ENCODE measurements around the gene CARHSP1.

CARHSP1 gene

GRCh38 chr16:8890549-8890921 is 21.7 kb upstream of the CARHSP1 start:
- DNase-seq (ENCODE audit: low read depth): no peak
- TF ChIP-seq POLR2A (IDR thresholded peaks at IDR 0.05; ENCODE audit: extremely low read depth, insufficient read length) (no peak), MYC (IDR thresholded peaks at IDR 0.05; ENCODE audit: low read depth, low read length) (no peak), MAX (IDR thresholded peaks at IDR 0.05; ENCODE audit: low read depth, low read length) (no peak), CTCF (IDR thresholded peaks at IDR 0.05; ENCODE audit: low read depth, low read length) (no peak)
- no peak overlapping the region for H3K4me3 ChIP-seq (ENCODE audit: low read depth, low read length)

- no peak for DNase-seq (ENCODE audit: low read depth)
- no peak overlapping the region for H3K4me3 ChIP-seq (ENCODE audit: low read depth, low read length)
- TF ChIP-seq MYC (IDR thresholded peaks at IDR 0.05; ENCODE audit: low read depth, low read length): no peak
- no peak for TF ChIP-seq POLR2A (IDR thresholded peaks at IDR 0.05; ENCODE audit: extremely low read depth, insufficient read length)
- TF ChIP-seq MAX (IDR thresholded peaks at IDR 0.05; ENCODE audit: low read depth, low read length): no peak
- no peak for TF ChIP-seq CTCF (IDR thresholded peaks at IDR 0.05; ENCODE audit: low read depth, low read length)
Observed at GRCh38 chr16:8889893-8890548, 21.2 kb upstream of the CARHSP1 start.

- DNase-seq (ENCODE audit: low read depth): no peak
- no peak overlapping the region for H3K4me3 ChIP-seq (ENCODE audit: low read depth, low read length)
- TF ChIP-seq MYC (IDR thresholded peaks at IDR 0.05; ENCODE audit: low read depth, low read length): no peak
- no peak for TF ChIP-seq CTCF (IDR thresholded peaks at IDR 0.05; ENCODE audit: low read depth, low read length)
- TF ChIP-seq POLR2A (IDR thresholded peaks at IDR 0.05; ENCODE audit: extremely low read depth, insufficient read length): no peak
- no peak for TF ChIP-seq MAX (IDR thresholded peaks at IDR 0.05; ENCODE audit: low read depth, low read length)
Observed at GRCh38 chr16:8888951-8889892, 20.4 kb upstream of the CARHSP1 start.

GRCh38 chr16:8887952-8888560 is 19.2 kb upstream of the CARHSP1 start:
- no peak overlapping the region for H3K4me3 ChIP-seq (ENCODE audit: low read depth, low read length)
- DNase-seq (ENCODE audit: low read depth): no peak
- TF ChIP-seq POLR2A (IDR thresholded peaks at IDR 0.05; ENCODE audit: extremely low read depth, insufficient read length): no peak
- no peak for TF ChIP-seq MYC (IDR thresholded peaks at IDR 0.05; ENCODE audit: low read depth, low read length)
- TF ChIP-seq CTCF (IDR thresholded peaks at IDR 0.05; ENCODE audit: low read depth, low read length): no peak
- TF ChIP-seq MAX (IDR thresholded peaks at IDR 0.05; ENCODE audit: low read depth, low read length): no peak

GRCh38 chr16:8887431-8887765 is 18.6 kb upstream of the CARHSP1 start:
- H3K4me3 ChIP-seq (ENCODE audit: low read depth, low read length): no peak overlapping the region
- DNase-seq (ENCODE audit: low read depth): no peak
- TF ChIP-seq POLR2A (IDR thresholded peaks at IDR 0.05; ENCODE audit: extremely low read depth, insufficient read length): no peak
- no peak for TF ChIP-seq CTCF (IDR thresholded peaks at IDR 0.05; ENCODE audit: low read depth, low read length)
- no peak for TF ChIP-seq MAX (IDR thresholded peaks at IDR 0.05; ENCODE audit: low read depth, low read length)
- TF ChIP-seq MYC (IDR thresholded peaks at IDR 0.05; ENCODE audit: low read depth, low read length): no peak
